H1 (cell line): Measurements from ENCODE around the gene STARD6. TPM values are rescaled to one million over a fixed set of nuclear protein-coding genes. Genes with fewer than 3 reads are reported as not detected.

Source experiments
- BACH1 ChIP-seq: IDR thresholded peaks from 2 replicates; pipeline ENCODE4 v1.6.1; 2012; ENCODE audit warnings: low read length, improper control_type of control experiment
- CBX5 ChIP-seq: fragments of 300-800, 300-1000 bp; sonication (generic); IDR thresholded peaks from 2 replicates; pipeline ENCODE4 v1.7.1; 2016; ENCODE audit warnings: antibody characterized with exemption, low read length, low read depth
- CTBP2 ChIP-seq: IDR thresholded peaks from 2 replicates; pipeline ENCODE4 v1.7.0; 2011; ENCODE audit warnings: borderline replicate concordance, mild to moderate bottlenecking, moderate library complexity, mixed read lengths, low read length; ENCODE audit not compliant: insufficient read depth, insufficient read length
- FOSL1 ChIP-seq: IDR thresholded peaks from 2 replicates; pipeline ENCODE4 v1.6.1; 2011; ENCODE audit warnings: mild to moderate bottlenecking, low read depth, low read length, moderate library complexity; ENCODE audit not compliant: insufficient read depth
- HDAC2 ChIP-seq, 2 experiments: fragments of 300-600 bp in 1 of 2; sonication (generic) in 1 of 2; IDR thresholded peaks; 2 replicates each; pipeline ENCODE4 v1.6.1; 2011 to 2012; ENCODE audit warnings: low read depth in 2 of 2, low read length in 2 of 2, mild to moderate bottlenecking in 2 of 2, moderate library complexity in 2 of 2, borderline replicate concordance in 1 of 2, inconsistent platforms in 1 of 2
- SP1 ChIP-seq: IDR thresholded peaks from 2 replicates; pipeline ENCODE4 v1.6.1; 2011; ENCODE audit warnings: low read depth, low read length
- polyA plus RNA-seq, 7 experiments: library from polyadenylated mRNA; depleted of rRNA in 3 of 7; stranded (reverse) in 5 of 7; unstranded in 2 of 7; fragments of >200 nt in 5 of 7; fragments of 200-250 nt in 2 of 7; gene quantifications; 1 replicate in 5 of 7; 2 replicates in 1 of 7; 4 replicates in 1 of 7; pipeline versions ENCODE4 v1.2.1 to v1.2.3, GENCODE V29; 2011 to 2013; ENCODE audit warnings: missing spikeins in 2 of 7, mixed read lengths in 2 of 7
- total RNA-seq: library from RNA; stranded (reverse); fragmentation: NEBNext Ultra II Directional; extraction: Animal tissue kit (Norgen Biotek cat#: 25700); gene quantifications from 2 replicates; pipeline ENCODE4 v1.2.1, GENCODE V29; 2021
- TF ChIP-seq, protein P1 (sequence below): fragments of 300-600 bp; sonication (generic); IDR thresholded peaks from 2 replicates; pipeline ENCODE4 v1.7.1; 2012; ENCODE audit warnings: low read length, moderate library complexity, mild to moderate bottlenecking, inconsistent platforms; ENCODE audit not compliant: insufficient replicate concordance
- TF ChIP-seq, protein P2 (sequence below): IDR thresholded peaks from 2 replicates; pipeline ENCODE4 v1.6.1; 2011; ENCODE audit warnings: low read length, improper control_type of control experiment

Gene STARD6
- total and polyA plus RNA-seq, 2 of the 8 experiments (the other 6 are each of a cell fraction or from before 2014, with no cell fraction given), result not detected

DNA sequence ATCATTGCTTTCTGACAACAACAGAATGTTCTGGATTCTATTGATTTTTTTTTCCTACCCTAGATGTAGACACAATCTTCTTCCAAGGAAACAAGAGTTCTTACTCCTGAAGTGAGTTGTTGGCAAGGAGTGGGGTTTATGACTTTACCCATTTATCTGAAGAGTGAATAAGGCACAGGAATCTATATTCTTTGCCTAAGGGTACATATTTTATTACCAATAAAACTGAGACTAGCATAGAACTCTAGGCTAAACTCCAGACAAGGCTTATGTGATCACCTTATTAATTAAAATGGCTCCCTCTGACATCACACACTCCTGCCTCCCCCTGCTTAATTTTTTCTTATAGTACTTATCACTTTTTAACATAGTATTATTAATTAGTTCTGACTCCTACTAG is 47.6 kb upstream of the STARD6 start (continued):
- TF ChIP-seq, protein P1, sequence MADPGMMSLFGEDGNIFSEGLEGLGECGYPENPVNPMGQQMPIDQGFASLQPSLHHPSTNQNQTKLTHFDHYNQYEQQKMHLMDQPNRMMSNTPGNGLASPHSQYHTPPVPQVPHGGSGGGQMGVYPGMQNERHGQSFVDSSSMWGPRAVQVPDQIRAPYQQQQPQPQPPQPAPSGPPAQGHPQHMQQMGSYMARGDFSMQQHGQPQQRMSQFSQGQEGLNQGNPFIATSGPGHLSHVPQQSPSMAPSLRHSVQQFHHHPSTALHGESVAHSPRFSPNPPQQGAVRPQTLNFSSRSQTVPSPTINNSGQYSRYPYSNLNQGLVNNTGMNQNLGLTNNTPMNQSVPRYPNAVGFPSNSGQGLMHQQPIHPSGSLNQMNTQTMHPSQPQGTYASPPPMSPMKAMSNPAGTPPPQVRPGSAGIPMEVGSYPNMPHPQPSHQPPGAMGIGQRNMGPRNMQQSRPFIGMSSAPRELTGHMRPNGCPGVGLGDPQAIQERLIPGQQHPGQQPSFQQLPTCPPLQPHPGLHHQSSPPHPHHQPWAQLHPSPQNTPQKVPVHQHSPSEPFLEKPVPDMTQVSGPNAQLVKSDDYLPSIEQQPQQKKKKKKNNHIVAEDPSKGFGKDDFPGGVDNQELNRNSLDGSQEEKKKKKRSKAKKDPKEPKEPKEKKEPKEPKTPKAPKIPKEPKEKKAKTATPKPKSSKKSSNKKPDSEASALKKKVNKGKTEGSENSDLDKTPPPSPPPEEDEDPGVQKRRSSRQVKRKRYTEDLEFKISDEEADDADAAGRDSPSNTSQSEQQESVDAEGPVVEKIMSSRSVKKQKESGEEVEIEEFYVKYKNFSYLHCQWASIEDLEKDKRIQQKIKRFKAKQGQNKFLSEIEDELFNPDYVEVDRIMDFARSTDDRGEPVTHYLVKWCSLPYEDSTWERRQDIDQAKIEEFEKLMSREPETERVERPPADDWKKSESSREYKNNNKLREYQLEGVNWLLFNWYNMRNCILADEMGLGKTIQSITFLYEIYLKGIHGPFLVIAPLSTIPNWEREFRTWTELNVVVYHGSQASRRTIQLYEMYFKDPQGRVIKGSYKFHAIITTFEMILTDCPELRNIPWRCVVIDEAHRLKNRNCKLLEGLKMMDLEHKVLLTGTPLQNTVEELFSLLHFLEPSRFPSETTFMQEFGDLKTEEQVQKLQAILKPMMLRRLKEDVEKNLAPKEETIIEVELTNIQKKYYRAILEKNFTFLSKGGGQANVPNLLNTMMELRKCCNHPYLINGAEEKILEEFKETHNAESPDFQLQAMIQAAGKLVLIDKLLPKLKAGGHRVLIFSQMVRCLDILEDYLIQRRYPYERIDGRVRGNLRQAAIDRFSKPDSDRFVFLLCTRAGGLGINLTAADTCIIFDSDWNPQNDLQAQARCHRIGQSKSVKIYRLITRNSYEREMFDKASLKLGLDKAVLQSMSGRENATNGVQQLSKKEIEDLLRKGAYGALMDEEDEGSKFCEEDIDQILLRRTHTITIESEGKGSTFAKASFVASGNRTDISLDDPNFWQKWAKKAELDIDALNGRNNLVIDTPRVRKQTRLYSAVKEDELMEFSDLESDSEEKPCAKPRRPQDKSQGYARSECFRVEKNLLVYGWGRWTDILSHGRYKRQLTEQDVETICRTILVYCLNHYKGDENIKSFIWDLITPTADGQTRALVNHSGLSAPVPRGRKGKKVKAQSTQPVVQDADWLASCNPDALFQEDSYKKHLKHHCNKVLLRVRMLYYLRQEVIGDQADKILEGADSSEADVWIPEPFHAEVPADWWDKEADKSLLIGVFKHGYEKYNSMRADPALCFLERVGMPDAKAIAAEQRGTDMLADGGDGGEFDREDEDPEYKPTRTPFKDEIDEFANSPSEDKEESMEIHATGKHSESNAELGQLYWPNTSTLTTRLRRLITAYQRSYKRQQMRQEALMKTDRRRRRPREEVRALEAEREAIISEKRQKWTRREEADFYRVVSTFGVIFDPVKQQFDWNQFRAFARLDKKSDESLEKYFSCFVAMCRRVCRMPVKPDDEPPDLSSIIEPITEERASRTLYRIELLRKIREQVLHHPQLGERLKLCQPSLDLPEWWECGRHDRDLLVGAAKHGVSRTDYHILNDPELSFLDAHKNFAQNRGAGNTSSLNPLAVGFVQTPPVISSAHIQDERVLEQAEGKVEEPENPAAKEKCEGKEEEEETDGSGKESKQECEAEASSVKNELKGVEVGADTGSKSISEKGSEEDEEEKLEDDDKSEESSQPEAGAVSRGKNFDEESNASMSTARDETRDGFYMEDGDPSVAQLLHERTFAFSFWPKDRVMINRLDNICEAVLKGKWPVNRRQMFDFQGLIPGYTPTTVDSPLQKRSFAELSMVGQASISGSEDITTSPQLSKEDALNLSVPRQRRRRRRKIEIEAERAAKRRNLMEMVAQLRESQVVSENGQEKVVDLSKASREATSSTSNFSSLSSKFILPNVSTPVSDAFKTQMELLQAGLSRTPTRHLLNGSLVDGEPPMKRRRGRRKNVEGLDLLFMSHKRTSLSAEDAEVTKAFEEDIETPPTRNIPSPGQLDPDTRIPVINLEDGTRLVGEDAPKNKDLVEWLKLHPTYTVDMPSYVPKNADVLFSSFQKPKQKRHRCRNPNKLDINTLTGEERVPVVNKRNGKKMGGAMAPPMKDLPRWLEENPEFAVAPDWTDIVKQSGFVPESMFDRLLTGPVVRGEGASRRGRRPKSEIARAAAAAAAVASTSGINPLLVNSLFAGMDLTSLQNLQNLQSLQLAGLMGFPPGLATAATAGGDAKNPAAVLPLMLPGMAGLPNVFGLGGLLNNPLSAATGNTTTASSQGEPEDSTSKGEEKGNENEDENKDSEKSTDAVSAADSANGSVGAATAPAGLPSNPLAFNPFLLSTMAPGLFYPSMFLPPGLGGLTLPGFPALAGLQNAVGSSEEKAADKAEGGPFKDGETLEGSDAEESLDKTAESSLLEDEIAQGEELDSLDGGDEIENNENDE, result no peak
- no peak for TF ChIP-seq SP1
- TF ChIP-seq CTBP2, result no peak
- TF ChIP-seq CBX5, result no peak
- no peak for TF ChIP-seq HDAC2 (IDR thresholded peaks at IDR 0.05; ENCODE audit: borderline replicate concordance in 1 of 2, low read depth in 2 of 2, low read length in 2 of 2)
- TF ChIP-seq, protein P2, sequence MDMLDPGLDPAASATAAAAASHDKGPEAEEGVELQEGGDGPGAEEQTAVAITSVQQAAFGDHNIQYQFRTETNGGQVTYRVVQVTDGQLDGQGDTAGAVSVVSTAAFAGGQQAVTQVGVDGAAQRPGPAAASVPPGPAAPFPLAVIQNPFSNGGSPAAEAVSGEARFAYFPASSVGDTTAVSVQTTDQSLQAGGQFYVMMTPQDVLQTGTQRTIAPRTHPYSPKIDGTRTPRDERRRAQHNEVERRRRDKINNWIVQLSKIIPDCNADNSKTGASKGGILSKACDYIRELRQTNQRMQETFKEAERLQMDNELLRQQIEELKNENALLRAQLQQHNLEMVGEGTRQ, result no peak
- TF ChIP-seq FOSL1, result no peak
- TF ChIP-seq BACH1, result no peak
